ENCODE data around the gene TARDBP. TPM values are rescaled to one million over a fixed set of nuclear protein-coding genes. Genes with fewer than 3 reads are reported as not detected.

TARDBP gene
- total and polyA plus RNA-seq, 7 donors, result 91.8 to 387 (median 132) TPM

DNA sequence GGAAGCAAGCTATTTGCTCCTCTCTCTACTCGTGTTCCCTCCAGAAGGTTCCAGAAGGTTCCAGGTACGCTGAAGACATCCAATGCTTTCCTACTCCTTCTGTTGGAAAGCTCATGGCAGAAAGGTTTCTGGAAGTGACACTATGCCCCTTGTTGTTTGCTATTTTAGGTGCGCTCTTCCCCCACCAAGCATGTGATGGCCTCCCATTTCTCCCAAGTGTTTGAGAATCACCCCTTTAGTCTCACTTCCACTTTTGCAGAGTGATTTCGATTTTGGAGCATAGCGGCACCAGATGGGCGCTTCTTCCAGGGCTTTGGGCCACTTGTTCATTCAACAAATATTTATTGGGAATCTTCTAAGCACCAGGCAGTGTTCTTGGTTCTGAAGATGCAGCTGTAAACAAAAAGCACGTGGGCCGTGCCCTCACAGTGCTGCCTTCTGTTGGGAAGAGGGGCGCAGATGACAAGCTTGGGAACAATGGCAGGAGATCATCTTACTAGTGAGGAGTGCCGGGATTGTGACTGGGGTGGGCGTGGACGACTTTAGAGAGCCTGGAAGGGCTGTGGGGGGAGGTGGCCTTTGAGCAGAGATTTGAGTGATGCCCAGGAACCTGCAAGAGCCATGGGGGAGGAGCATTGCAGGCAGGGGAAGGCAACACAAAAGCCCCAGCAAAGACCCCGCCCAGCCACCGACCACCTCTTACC lies 43.0 kb upstream of the TARDBP start:
- no peaks in the 10 kb centered on the region for H3K27me3 ChIP-seq (ENCODE audit: insufficient read depth in 3 of 3, low read length in 2 of 3)
- no peak overlapping the region for H3K4me3 ChIP-seq
- H3K27ac ChIP-seq, result peak overlapping the region; percentile 23
- peaks cover 30% of the 10 kb centered on the region for H3K4me1 ChIP-seq
- WGBS, 3 donors, result 62 to 69% (median 66%) methylated on average over 14 of the region's 14 CpGs
- H3K9me3 ChIP-seq, result no peaks in the 10 kb centered on the region
- DNase-seq, result no peak
- intact Hi-C loops (cut with DNase I), result loop anchor here in 1 of 2 donors (10.0 kb wide), 1 partner anchor 45 kb away; the partner anchor contains the start of gene TARDBP
- ATAC-seq, result no peak
- TF ChIP-seq, protein P1, sequence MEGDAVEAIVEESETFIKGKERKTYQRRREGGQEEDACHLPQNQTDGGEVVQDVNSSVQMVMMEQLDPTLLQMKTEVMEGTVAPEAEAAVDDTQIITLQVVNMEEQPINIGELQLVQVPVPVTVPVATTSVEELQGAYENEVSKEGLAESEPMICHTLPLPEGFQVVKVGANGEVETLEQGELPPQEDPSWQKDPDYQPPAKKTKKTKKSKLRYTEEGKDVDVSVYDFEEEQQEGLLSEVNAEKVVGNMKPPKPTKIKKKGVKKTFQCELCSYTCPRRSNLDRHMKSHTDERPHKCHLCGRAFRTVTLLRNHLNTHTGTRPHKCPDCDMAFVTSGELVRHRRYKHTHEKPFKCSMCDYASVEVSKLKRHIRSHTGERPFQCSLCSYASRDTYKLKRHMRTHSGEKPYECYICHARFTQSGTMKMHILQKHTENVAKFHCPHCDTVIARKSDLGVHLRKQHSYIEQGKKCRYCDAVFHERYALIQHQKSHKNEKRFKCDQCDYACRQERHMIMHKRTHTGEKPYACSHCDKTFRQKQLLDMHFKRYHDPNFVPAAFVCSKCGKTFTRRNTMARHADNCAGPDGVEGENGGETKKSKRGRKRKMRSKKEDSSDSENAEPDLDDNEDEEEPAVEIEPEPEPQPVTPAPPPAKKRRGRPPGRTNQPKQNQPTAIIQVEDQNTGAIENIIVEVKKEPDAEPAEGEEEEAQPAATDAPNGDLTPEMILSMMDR (IDR thresholded peaks at IDR 0.05), result no peak
- no peaks in the 10 kb centered on the region for H3K36me3 ChIP-seq (ENCODE audit: insufficient read depth in 1 of 2, low read depth in 1 of 2)

DNA sequence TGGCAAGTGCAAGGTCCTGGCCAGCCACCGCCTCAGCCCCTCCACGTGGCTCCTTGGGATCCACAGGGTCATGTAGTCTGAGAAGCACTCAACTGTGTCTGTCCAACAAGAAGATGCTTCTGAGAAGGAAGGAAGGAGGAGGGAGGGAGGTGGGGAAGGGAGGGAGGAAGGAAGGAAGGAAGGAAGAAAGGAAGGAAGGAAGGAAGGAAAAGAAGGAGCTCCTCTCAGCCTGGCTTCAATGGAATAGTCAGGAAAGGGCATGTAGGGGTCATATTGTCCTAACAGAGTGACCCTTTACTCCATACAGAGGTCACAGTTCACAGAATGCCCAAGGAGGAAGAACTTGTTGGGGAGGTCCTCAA lies 42.5 kb upstream of the TARDBP start:
- 33 to 60% (median 54%) methylated on average over 2 of the region's 2 CpGs for WGBS, 3 donors
- intact Hi-C loops (cut with DNase I), result loop anchor here in 1 of 2 donors (10.0 kb wide), 1 partner anchor 45 kb away; the partner anchor contains the start of gene TARDBP
- DNase-seq (no peak), ATAC-seq (no peak)
- TF ChIP-seq, protein P1 (IDR thresholded peaks at IDR 0.05), result no peak
- Histone ChIP-seq H3K36me3 (ENCODE audit: insufficient read depth in 1 of 2, low read depth in 1 of 2) (no peaks in the 10 kb centered on the region), H3K27me3 (ENCODE audit: insufficient read depth in 3 of 3, low read length in 2 of 3) (no peaks in the 10 kb centered on the region), H3K27ac (no peak overlapping the region), H3K4me3 (no peak overlapping the region), H3K9me3 (no peaks in the 10 kb centered on the region), H3K4me1 (peaks cover 32% of the 10 kb centered on the region)

DNA sequence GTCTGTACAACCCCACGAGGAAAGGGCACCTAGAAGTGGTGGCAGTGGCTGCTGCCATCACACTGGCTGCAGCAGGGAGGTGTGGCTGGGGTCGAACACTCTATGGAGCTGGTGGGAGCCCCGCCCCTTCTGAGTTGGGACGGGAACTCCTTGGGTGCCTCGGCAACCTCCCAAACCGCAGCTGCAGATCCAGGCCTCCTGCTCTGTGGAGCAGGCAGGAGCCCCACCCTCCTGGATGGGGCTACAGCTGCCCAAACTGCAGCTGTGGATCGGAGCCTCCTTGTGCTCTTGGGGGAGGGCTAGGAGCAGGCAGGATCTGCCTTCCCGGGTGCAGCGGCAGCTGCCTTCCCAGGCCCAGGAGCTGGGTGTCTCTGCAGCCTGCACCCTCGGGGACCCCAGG lies 38.9 kb upstream of the TARDBP start:
- TF ChIP-seq, protein P1 (IDR thresholded peaks at IDR 0.05), result no peak
- H3K27ac ChIP-seq, result peak overlapping the region; percentile 83
- no peaks in the 10 kb centered on the region for H3K36me3 ChIP-seq (ENCODE audit: insufficient read depth in 1 of 2, low read depth in 1 of 2)
- 23 to 37% (median 24%) methylated on average over 9 to 10 of the region's 10 CpGs for WGBS, 3 donors
- H3K4me1 ChIP-seq, result peaks cover 39% of the 10 kb centered on the region
- peak; percentile 68 to 86 for DNase-seq
- H3K27me3 ChIP-seq (ENCODE audit: insufficient read depth in 3 of 3, low read length in 2 of 3), result no peaks in the 10 kb centered on the region
- intact Hi-C loops (cut with DNase I), result no loop called here
- H3K9me3 ChIP-seq, result no peaks in the 10 kb centered on the region
- no peak overlapping the region for H3K4me3 ChIP-seq
- ATAC-seq, result peak; percentile 29 to 60 (median 48)

DNA sequence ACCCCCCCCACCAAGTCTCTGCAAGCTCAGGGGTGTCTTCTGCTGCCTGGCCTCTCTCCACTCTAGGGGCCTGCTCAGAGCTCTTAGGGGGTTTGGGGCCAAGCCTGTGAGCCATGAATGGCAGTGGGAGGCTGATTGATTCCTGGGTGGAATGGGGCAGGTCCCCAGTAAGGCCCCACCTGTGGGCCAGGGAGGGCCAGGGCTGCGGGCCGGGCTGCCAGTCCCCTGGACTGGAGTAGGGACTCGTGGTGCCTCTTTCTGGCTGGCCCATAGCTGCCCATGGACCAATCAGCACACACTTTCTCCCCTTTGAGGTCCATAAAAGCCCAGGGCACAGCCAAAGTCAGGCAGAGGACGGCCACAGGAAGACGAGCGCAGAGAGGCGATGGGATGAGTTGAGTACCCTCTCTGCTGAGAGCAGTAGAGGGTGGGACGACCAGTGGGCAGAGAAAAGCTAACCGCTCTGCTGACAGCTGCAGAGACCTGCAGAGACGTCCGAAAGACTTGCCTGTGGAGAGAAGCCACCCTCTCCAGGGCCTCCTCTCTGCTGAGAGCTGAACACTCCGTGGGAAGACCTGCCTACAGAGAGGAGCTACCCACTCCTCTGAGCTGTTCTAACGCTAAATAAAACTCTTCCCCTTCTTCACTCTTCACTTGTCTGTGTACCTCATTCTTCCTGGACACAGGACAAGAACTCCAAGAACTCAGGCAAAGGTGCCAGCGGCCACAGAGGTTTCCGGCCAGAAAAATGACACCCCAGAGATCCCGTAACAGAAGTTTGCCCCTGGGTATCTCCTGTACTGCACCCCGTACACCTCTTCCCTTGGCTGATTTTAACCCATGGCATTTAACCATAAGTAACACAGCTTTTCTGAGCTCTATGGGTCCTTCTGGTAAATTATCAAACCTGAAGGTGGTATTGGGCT lies 38.2 kb upstream of the TARDBP start:
- TF ChIP-seq, protein P1 (IDR thresholded peaks at IDR 0.05), result no peak
- peak; percentile 72 to 74 (median 72) for ATAC-seq

More for the DNA sequence above, 38.2 kb upstream of the TARDBP start:
- Histone ChIP-seq H3K4me3 (no peak overlapping the region), H3K27ac (peak overlapping the region; percentile 83), H3K27me3 (ENCODE audit: insufficient read depth in 3 of 3, low read length in 2 of 3) (no peaks in the 10 kb centered on the region), H3K36me3 (ENCODE audit: insufficient read depth in 1 of 2, low read depth in 1 of 2) (no peaks in the 10 kb centered on the region), H3K9me3 (no peaks in the 10 kb centered on the region), H3K4me1 (peaks cover 38% of the 10 kb centered on the region)
- DNase-seq, result peak; percentile 41 to 62
- intact Hi-C loops (cut with DNase I), result no loop called here
- WGBS, 3 donors, result 32 to 50% (median 37%) methylated on average over 17 of the region's 17 CpGs
